ENCODE results near the gene FAM184A. TPM values are rescaled to one million over a fixed set of nuclear protein-coding genes. Genes with fewer than 3 reads are reported as not detected.

FAM184A gene
- total and polyA plus RNA-seq, 8 donors, result 13.3 to 120 (median 88.2) TPM

DNA sequence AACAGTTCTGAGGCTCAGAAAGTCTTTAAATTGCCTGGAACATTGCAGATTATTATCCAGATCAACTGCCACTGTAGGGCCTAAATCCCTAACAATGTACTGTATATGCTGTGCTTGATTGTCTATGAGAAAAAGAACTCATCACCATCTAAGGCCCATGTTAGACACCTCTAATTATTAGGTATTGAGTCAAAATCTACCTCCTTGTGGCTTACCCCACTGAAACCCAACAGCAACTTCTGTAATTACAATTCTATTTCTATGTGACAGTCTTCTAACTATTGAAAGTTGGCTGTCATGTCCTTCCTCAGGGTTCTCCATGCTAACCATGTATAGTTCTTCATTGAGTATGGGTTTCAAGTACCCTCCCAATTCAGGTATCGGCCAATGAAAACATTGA is 157.4 kb downstream of the FAM184A start:
- Histone ChIP-seq H3K4me3 (no peak overlapping the region), H3K27ac (no peak overlapping the region), H3K36me3 (peaks cover 0 to 87% of the 10 kb centered on the region in 2 donors), H3K4me1 (no peaks in the 10 kb centered on the region), H3K9me3 (no peaks in the 10 kb centered on the region), H3K27me3 (no peaks in the 10 kb centered on the region)
- intact Hi-C loops (cut with DNase I), result no loop called here
- no peak for ATAC-seq
- no peak for DNase-seq
- TF ChIP-seq, protein P1, sequence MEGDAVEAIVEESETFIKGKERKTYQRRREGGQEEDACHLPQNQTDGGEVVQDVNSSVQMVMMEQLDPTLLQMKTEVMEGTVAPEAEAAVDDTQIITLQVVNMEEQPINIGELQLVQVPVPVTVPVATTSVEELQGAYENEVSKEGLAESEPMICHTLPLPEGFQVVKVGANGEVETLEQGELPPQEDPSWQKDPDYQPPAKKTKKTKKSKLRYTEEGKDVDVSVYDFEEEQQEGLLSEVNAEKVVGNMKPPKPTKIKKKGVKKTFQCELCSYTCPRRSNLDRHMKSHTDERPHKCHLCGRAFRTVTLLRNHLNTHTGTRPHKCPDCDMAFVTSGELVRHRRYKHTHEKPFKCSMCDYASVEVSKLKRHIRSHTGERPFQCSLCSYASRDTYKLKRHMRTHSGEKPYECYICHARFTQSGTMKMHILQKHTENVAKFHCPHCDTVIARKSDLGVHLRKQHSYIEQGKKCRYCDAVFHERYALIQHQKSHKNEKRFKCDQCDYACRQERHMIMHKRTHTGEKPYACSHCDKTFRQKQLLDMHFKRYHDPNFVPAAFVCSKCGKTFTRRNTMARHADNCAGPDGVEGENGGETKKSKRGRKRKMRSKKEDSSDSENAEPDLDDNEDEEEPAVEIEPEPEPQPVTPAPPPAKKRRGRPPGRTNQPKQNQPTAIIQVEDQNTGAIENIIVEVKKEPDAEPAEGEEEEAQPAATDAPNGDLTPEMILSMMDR (IDR thresholded peaks at IDR 0.05), result no peak

- no peak for DNase-seq
- ATAC-seq, result no peak
- Histone ChIP-seq H3K27ac (no peak overlapping the region), H3K9me3 (no peaks in the 10 kb centered on the region), H3K27me3 (no peaks in the 10 kb centered on the region), H3K4me1 (no peaks in the 10 kb centered on the region), H3K36me3 (peaks cover 0 to 97% of the 10 kb centered on the region in 2 donors), H3K4me3 (no peak overlapping the region)
- intact Hi-C loops (cut with DNase I), result no loop called here
- TF ChIP-seq, protein P1 (IDR thresholded peaks at IDR 0.05), result no peak
These were observed 160.1 kb downstream of the FAM184A start for GRCh38 chr6:118918329-118918725.

DNA sequence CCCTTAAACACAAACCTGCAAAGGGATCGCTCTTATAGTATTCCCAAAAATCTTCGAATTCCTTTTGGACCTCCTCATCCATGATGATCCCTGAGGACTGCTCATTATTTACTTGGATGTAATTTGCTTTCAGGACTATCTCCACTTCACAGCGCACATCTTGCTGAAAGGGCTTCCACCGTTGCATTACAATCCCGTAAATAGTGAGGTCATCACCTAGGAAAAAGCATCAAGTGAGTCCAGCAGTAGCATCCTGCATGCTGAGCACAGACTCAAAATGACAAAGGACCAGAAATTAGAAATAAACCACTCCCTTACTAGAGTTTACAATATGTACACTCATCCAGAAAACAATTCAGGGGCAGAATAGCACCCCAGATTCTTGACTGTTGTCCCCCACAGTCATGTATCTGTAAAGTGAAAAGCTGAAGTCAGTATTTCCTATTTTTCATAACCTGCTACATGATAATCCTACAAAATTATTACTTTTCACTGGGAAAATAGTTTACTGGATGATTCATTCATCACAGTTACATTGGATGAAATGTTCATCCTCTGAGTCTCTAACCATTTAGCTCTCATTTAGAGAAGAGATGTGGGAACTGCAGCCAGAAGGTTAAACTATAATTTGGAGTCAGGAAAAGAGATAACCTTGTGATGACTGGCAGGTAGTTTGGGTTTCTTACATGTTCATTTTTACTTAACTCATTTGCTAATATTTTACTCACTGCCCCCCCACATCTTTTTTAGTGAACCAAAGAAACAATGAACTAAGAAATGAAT is 160.7 kb downstream of the FAM184A start:
- no peak overlapping the region for H3K4me3 ChIP-seq
- no peak overlapping the region for H3K27ac ChIP-seq
- no peaks in the 10 kb centered on the region for H3K4me1 ChIP-seq
- TF ChIP-seq, protein P1 (IDR thresholded peaks at IDR 0.05), result no peak
- no peaks in the 10 kb centered on the region for H3K9me3 ChIP-seq
- ATAC-seq, result no peak
- DNase-seq, result no peak
- intact Hi-C loops (cut with DNase I), result no loop called here
- H3K27me3 ChIP-seq, result no peaks in the 10 kb centered on the region
- H3K36me3 ChIP-seq, result peaks cover 0 to 96% of the 10 kb centered on the region in 2 donors

DNA sequence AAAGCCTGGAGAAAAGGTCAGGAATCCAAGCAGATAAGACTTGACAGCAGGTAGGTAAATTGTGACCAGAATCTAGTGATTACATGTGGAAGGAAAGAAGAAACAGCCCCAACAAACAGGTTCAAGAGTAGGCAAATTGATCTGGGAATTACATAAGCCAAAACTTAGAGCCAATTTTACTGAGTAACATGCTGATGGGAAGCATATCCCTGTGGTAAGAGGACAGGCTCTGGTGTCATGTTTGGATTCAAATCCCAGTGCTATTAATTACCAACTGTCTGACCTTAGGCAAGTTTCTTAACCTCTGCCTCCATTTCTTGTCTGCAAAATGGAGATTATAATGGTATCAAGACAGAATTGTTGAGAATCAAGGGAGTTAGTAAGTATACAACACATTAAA is 163.9 kb downstream of the FAM184A start:
- Histone ChIP-seq H3K36me3 (peaks cover 0 to 96% of the 10 kb centered on the region in 2 donors), H3K27me3 (no peaks in the 10 kb centered on the region), H3K27ac (no peak overlapping the region), H3K4me1 (no peaks in the 10 kb centered on the region), H3K4me3 (no peak overlapping the region), H3K9me3 (no peaks in the 10 kb centered on the region)
- DNase-seq (no peak), ATAC-seq (no peak)
- intact Hi-C loops (cut with DNase I), result no loop called here
- TF ChIP-seq, protein P1 (IDR thresholded peaks at IDR 0.05), result no peak

- no peak for ATAC-seq
- Histone ChIP-seq H3K36me3 (peaks cover 0 to 97% of the 10 kb centered on the region in 2 donors), H3K4me1 (no peaks in the 10 kb centered on the region), H3K27ac (no peak overlapping the region), H3K27me3 (no peaks in the 10 kb centered on the region), H3K9me3 (no peaks in the 10 kb centered on the region), H3K4me3 (no peak overlapping the region)
- TF ChIP-seq, protein P1 (IDR thresholded peaks at IDR 0.05), result no peak
- no peak for DNase-seq
- intact Hi-C loops (cut with DNase I), result no loop called here
These were observed 165.3 kb downstream of the FAM184A start for GRCh38 chr6:118913161-118913560.
